ENCODE measurements around the gene ZSWIM8.

Gene ZSWIM8

GRCh38 chr10:73742454-73742734, 43.0 kb upstream of the ZSWIM8 start:
- H3K27ac ChIP-seq (ENCODE audit: extremely low read depth, low read depth, low read length) = no peak overlapping the region
- no peak overlapping the region for H3K4me3 ChIP-seq (ENCODE audit: low read depth, low read length)

GRCh38 chr10:73743327-73743904, 42.0 kb upstream of the ZSWIM8 start:
- H3K4me3 ChIP-seq (ENCODE audit: low read depth, low read length) = peak overlapping the region; percentile 97
- CTCF ChIA-PET = no interaction called here
- no peaks in the 10 kb centered on the region for H3K4me1 ChIP-seq (ENCODE audit: control insufficient read depth, insufficient read depth, low read length)
- H3K9me3 ChIP-seq (ENCODE audit: control insufficient read depth, insufficient read depth, low read depth, low read length) = no peaks in the 10 kb centered on the region
- POLR2A ChIA-PET = interaction anchor here (0.9 to 5.4 kb wide), 7 partner anchors 9 to 118 kb away, joined by 3 to 48 read pairs (median 10); partner anchors contain the start of gene CHCHD1
- peaks cover 12 to 26% of the 10 kb centered on the region in 2 experiments; a peak in 2 of 3 replicates for H3K36me3 ChIP-seq (ENCODE audit: control insufficient read depth in 2 of 2, insufficient read depth in 1 of 2, low read length in 2 of 2)
- peak overlapping the region; percentile 63 for H3K27ac ChIP-seq (ENCODE audit: extremely low read depth, low read depth, low read length)
- TF ChIP-seq ZNF140 (tag by site-specific recombination; IDR thresholded peaks at IDR 0.05) = no peak
- no peak for TF ChIP-seq ZNF830 (tag by site-specific recombination; IDR thresholded peaks at IDR 0.05; ENCODE audit: low read depth)
- TF ChIP-seq FEZF1 (tag by site-specific recombination; IDR thresholded peaks at IDR 0.05) = no peak
- no peak for TF ChIP-seq KLF7 (tag by site-specific recombination; IDR thresholded peaks at IDR 0.05; ENCODE audit: borderline replicate concordance)
- no peak for TF ChIP-seq ZNF335 (tag by site-specific recombination; conservative IDR thresholded peaks at IDR 0.05)
- no peak for TF ChIP-seq ZSCAN30 (tag by site-specific recombination; IDR thresholded peaks at IDR 0.05)
- no peak for TF ChIP-seq ZNF488 (tag by site-specific recombination; IDR thresholded peaks at IDR 0.05)
- TF ChIP-seq ZNF37A (tag by site-specific recombination; IDR thresholded peaks at IDR 0.05) = no peak
- no peak for TF ChIP-seq GFI1B (tag by site-specific recombination; IDR thresholded peaks at IDR 0.05)
- TF ChIP-seq ZNF677 (tag by site-specific recombination; IDR thresholded peaks at IDR 0.05) = no peak
- TF ChIP-seq BCL11B (tag by site-specific recombination; IDR thresholded peaks at IDR 0.05; ENCODE audit: low read depth) = no peak
- TF ChIP-seq ZNF510 (tag by site-specific recombination; IDR thresholded peaks at IDR 0.05; ENCODE audit: insufficient replicate concordance) = no peak
- no peak for TF ChIP-seq SETDB1 (IDR thresholded peaks at IDR 0.05; ENCODE audit: insufficient read length, low read length)
- TF ChIP-seq REPIN1 (tag by site-specific recombination; IDR thresholded peaks at IDR 0.05; ENCODE audit: low read depth) = no peak
- no peak for TF ChIP-seq ZNF292 (tag by site-specific recombination; IDR thresholded peaks at IDR 0.05; ENCODE audit: borderline replicate concordance, low read depth)
- no peak for TF ChIP-seq ZNF624 (tag by site-specific recombination; IDR thresholded peaks at IDR 0.05)
- TF ChIP-seq ZNF398 (tag by site-specific recombination; IDR thresholded peaks at IDR 0.05) = no peak
- TF ChIP-seq HOXA7 (CRISPR knock-in tag; IDR thresholded peaks at IDR 0.05; ENCODE audit: borderline replicate concordance) = no peak
- no peak for TF ChIP-seq ZNF530 (tag by site-specific recombination; IDR thresholded peaks at IDR 0.05; ENCODE audit: low read depth)
- no peak for TF ChIP-seq ZNF19 (tag by site-specific recombination; IDR thresholded peaks at IDR 0.05; ENCODE audit: low read depth)

More at GRCh38 chr10:73742454-73742734, 43.0 kb upstream of the ZSWIM8 start:
- Histone ChIP-seq H3K36me3 (ENCODE audit: control insufficient read depth in 2 of 2, insufficient read depth in 1 of 2, low read length in 2 of 2) (peaks cover 4 to 22% of the 10 kb centered on the region in 2 experiments; a peak in 2 of 3 replicates), H3K4me1 (ENCODE audit: control insufficient read depth, insufficient read depth, low read length) (no peaks in the 10 kb centered on the region), H3K9me3 (ENCODE audit: control insufficient read depth, insufficient read depth, low read depth, low read length) (no peaks in the 10 kb centered on the region)
- TF ChIP-seq KLF17 (tag by site-specific recombination; IDR thresholded peaks at IDR 0.05) = no peak
- ChIA-PET POLR2A (interaction anchor here (1.1 to 5.4 kb wide), 4 partner anchors 8 to 268 kb away, joined by 3 to 48 read pairs (median 14); a partner anchor contains a TSS), CTCF (no interaction called here)

Data from HEK293 (cell line).